Mammary epithelial cell (primary cell): Measurements from ENCODE around the gene BLVRA.

Experiments used
- CTCF ChIP-seq, 2 donors: IDR thresholded peaks in 1 of 2; conservative IDR thresholded peaks in 1 of 2; 2 replicates each; pipeline ENCODE4 v1.5.1; 2011 to 2012; ENCODE audit warnings: inconsistent platforms in 2 of 2, low read length in 2 of 2, mild to moderate bottlenecking in 2 of 2, control low read depth in 1 of 2, low read depth in 1 of 2; ENCODE audit not compliant: insufficient read depth in 1 of 2; ENCODE audit errors: extremely low read depth in 1 of 2
- EZH2 ChIP-seq: IDR thresholded peaks from 2 replicates; pipeline ENCODE4 v1.6.1; 2012; ENCODE audit warnings: low read length, inconsistent platforms, borderline replicate concordance

GRCh38 chr7:43727494-43727893 is 31.0 kb upstream of the BLVRA start:
- TF ChIP-seq CTCF (conservative IDR thresholded peaks at IDR 0.05 in 1 of 2, IDR thresholded peaks at IDR 0.05 in 1 of 2; ENCODE audit: extremely low read depth in 1 of 2, insufficient read depth in 1 of 2, low read depth in 1 of 2, low read length in 2 of 2) (no peak), EZH2 (no peak)
